MCF 10A (cell line): ENCODE results near the gene MGAT4B. TPM values are rescaled to one million over a fixed set of nuclear protein-coding genes. Genes with fewer than 3 reads are reported as not detected.

Source experiments
- BruUV-seq: library from RNA; stranded (reverse); fragments of 400-500 nt; replicated peaks from 2 replicates; lab custom pipeline; 2021; lab: Mats Ljungman, UMichigan
- CTCF ChIA-PET: fragments of 300-600 bp; sonication (Branson Sonifier 250); formaldehyde crosslinking; extraction: SDS; loops from one replicate; lab custom pipeline; 2021; ENCODE audit warnings: antibody characterized with exemption, inconsistent platforms; lab: Yijun Ruan, JAX
- POLR2A ChIA-PET: fragments of 300-600, 350-650 bp; sonication (Branson Sonifier 250); formaldehyde crosslinking; extraction: SDS; loops from one replicate; lab custom pipeline; 2020; ENCODE audit warnings: antibody characterized with exemption, inconsistent platforms; lab: Yijun Ruan, JAX
- DNase-seq: peaks from one replicate; pipeline ENCODE4 v3.0.0-alpha.2; 2018; ENCODE audit not compliant: unreplicated experiment
- H3K27ac Mint-ChIP-seq: one replicate; pipeline ENCODE4 v1.8.0; 2022; ENCODE audit warnings: mild to moderate bottlenecking, low read depth, mixed read lengths; ENCODE audit not compliant: unreplicated experiment
- H3K27me3 Mint-ChIP-seq: one replicate; pipeline ENCODE4 v1.8.0; 2022; ENCODE audit warnings: mixed read lengths; ENCODE audit not compliant: insufficient read depth, unreplicated experiment
- H3K36me3 Mint-ChIP-seq: one replicate; pipeline ENCODE4 v1.8.0; 2022; ENCODE audit warnings: mild to moderate bottlenecking, moderate library complexity, mixed read lengths; ENCODE audit not compliant: insufficient read depth, unreplicated experiment
- H3K4me1 Mint-ChIP-seq: one replicate; pipeline ENCODE4 v1.8.0; 2022; ENCODE audit warnings: mixed read lengths; ENCODE audit not compliant: insufficient read depth, unreplicated experiment
- H3K4me3 Mint-ChIP-seq: one replicate; pipeline ENCODE4 v1.8.0; 2022; ENCODE audit warnings: mild to moderate bottlenecking, moderate library complexity, mixed read lengths; ENCODE audit not compliant: unreplicated experiment
- H3K9me3 Mint-ChIP-seq: one replicate; pipeline ENCODE4 v1.8.0; 2022; ENCODE audit warnings: mixed read lengths; ENCODE audit not compliant: unreplicated experiment
- intact Hi-C: fragments of 100-400 bp; cut with micrococcal nuclease; formaldehyde crosslinking; loops from 2 replicates; pipeline ENCODE4 v1.14.1; 2022
- total RNA-seq: library from RNA; stranded (reverse); gene quantifications from 2 replicates; pipeline ENCODE4 v1.2.3, GENCODE V29; 2022
- TF ChIP-seq, protein P1 (sequence below): fragments of 200-600 bp; IDR thresholded peaks from one replicate; pipeline ENCODE4 v1.8.0; 2022; ENCODE audit warnings: antibody characterized with exemption, mild to moderate bottlenecking; ENCODE audit not compliant: unreplicated experiment

The MGAT4B gene
- total RNA-seq, 1 experiment from 2014 or later = 153 TPM

DNA sequence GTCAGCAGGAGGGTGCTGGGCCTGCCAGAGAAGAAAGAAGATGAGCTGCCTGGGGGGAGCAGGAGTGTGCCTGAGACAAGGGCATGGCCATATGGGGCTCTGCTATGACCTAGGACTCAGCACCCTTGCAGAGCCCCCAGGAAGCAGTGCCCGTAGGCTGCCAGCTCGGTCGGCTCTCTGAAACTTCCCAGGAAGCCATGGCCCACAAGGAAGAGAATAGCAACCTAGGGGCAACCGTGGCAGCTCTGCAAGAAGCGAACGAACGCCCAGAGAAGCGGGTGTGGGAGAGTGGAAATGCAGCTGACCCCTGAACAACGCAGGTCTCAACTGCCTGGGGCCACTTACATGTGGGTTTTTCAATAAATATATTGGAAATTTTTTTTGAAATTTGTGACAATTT is 23.5 kb downstream of the MGAT4B start:
- TF ChIP-seq, protein P1, sequence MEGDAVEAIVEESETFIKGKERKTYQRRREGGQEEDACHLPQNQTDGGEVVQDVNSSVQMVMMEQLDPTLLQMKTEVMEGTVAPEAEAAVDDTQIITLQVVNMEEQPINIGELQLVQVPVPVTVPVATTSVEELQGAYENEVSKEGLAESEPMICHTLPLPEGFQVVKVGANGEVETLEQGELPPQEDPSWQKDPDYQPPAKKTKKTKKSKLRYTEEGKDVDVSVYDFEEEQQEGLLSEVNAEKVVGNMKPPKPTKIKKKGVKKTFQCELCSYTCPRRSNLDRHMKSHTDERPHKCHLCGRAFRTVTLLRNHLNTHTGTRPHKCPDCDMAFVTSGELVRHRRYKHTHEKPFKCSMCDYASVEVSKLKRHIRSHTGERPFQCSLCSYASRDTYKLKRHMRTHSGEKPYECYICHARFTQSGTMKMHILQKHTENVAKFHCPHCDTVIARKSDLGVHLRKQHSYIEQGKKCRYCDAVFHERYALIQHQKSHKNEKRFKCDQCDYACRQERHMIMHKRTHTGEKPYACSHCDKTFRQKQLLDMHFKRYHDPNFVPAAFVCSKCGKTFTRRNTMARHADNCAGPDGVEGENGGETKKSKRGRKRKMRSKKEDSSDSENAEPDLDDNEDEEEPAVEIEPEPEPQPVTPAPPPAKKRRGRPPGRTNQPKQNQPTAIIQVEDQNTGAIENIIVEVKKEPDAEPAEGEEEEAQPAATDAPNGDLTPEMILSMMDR = no peak
- intact Hi-C loops = no loop called here
- Mint-ChIP-seq H3K27ac (no peak overlapping the region), H3K36me3 (peaks cover 31% of the 10 kb centered on the region), H3K27me3 (no peaks in the 10 kb centered on the region), H3K4me1 (no peaks in the 10 kb centered on the region), H3K4me3 (no peak overlapping the region), H3K9me3 (no peaks in the 10 kb centered on the region)
- BruUV-seq = no TSS peak
- ChIA-PET CTCF (interaction anchor here (0.9 to 3.9 kb wide), 4 partner anchors 12 to 75 kb away, joined by 3 to 14 read pairs (median 8); partner anchors contain the start of gene MRNIP), POLR2A (interaction anchor here (0.7 to 1.2 kb wide), 2 partner anchors 20 to 911 kb away, joined by 3 to 5 read pairs; no protein-coding TSS in a partner anchor)
- DNase-seq = no peak

DNA sequence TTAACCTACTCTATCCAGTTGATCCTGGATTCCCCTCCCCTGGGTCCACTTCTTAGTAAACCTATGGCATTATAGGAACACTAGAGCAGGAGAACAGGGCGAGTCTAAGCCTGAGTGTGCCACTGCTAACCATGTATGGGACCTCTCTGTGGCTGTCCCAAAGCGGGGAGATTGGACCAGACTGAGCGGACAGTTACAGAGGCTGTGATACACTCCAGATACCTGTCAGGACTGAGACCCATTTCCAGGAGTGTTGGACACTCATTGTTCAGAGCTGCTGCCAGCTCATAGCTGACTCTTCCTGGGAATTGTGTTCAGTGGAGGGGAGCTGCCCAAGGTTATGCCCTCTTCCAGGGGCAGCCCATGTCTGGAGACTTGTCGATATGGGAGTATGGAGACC is 24.8 kb downstream of the MGAT4B start:
- no peaks in the 10 kb centered on the region for H3K9me3 Mint-ChIP-seq
- ChIA-PET POLR2A (interaction anchor here (0.7 to 1.7 kb wide), 3 partner anchors 8 to 103 kb away, joined by 3 to 8 read pairs (median 5); no protein-coding TSS in a partner anchor), CTCF (interaction anchor here (1.9 to 3.9 kb wide), 3 partner anchors 11 to 18 kb away, joined by 8 to 14 read pairs (median 12); no protein-coding TSS in a partner anchor)
- no peak overlapping the region for H3K27ac Mint-ChIP-seq
- H3K36me3 Mint-ChIP-seq = peaks cover 44% of the 10 kb centered on the region
- H3K27me3 Mint-ChIP-seq = no peaks in the 10 kb centered on the region
- no peaks in the 10 kb centered on the region for H3K4me1 Mint-ChIP-seq
- BruUV-seq = no TSS peak
- TF ChIP-seq, protein P1 = no peak
- intact Hi-C loops = no loop called here
- H3K4me3 Mint-ChIP-seq = no peak overlapping the region
- DNase-seq = no peak

DNA sequence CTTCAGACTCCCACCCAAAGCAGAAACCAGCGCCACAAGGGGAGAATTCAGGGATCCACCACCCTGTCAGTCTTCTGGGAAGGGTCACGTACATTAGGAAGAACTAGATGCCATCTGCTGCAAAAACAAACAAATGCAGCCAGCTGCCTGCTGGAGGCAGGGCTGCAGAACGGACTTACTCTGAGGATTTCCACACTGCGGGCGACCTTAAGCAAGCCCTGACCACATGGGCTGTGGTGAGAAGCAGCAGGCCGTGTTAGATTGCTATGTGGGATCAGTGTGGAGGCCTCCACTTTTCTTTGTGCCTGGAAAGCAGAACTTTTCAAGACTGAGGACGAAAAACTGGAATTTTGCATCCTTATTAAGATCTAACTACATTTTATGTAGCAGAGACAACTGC is 26.3 kb downstream of the MGAT4B start:
- peaks cover 53% of the 10 kb centered on the region for H3K36me3 Mint-ChIP-seq
- ChIA-PET CTCF (interaction anchor here (0.9 to 3.9 kb wide), 3 partner anchors 9 to 14 kb away, joined by 3 to 14 read pairs (median 4); no protein-coding TSS in a partner anchor), POLR2A (interaction anchor here (1.1 to 1.3 kb wide), 3 partner anchors 11 to 59 kb away, joined by 3 to 6 read pairs (median 3); no protein-coding TSS in a partner anchor)
- no peak for DNase-seq
- H3K4me1 Mint-ChIP-seq = no peaks in the 10 kb centered on the region
- no peaks in the 10 kb centered on the region for H3K27me3 Mint-ChIP-seq
- H3K9me3 Mint-ChIP-seq = no peaks in the 10 kb centered on the region
- TF ChIP-seq, protein P1 = no peak
- H3K27ac Mint-ChIP-seq = no peak overlapping the region
- BruUV-seq = no TSS peak
- no peak overlapping the region for H3K4me3 Mint-ChIP-seq
- intact Hi-C loops = no loop called here

DNA sequence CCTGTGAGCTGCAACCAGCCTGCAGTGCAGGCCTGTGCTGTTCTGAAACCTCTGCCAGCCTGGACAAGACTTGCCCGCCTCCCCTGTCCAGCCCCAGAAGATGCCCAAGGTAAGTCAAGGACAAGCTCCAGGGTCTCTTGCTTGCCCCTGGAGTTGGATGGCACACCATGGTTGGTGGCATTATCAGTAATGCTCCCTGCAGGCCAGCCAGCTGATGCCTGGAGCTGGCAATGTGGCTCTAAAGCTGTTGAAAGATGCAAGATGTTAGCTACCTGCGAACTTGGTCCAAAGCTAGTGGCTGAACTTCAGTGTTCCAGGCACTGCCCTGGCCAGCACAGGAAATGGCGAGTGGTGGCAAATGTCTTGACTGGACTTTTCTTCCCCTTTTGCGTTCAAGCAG is 26.8 kb downstream of the MGAT4B start:
- Mint-ChIP-seq H3K27me3 (no peaks in the 10 kb centered on the region), H3K36me3 (peaks cover 55% of the 10 kb centered on the region), H3K27ac (no peak overlapping the region), H3K4me3 (no peak overlapping the region), H3K4me1 (no peaks in the 10 kb centered on the region), H3K9me3 (no peaks in the 10 kb centered on the region)
- intact Hi-C loops = no loop called here
- TF ChIP-seq, protein P1 = no peak
- POLR2A ChIA-PET = interaction anchor here (0.5 to 1.3 kb wide), 4 partner anchors 16 to 1427 kb away, joined by 3 to 6 read pairs (median 3); no protein-coding TSS in a partner anchor
- no peak for DNase-seq
- CTCF ChIA-PET = interaction anchor here (0.9 to 3.9 kb wide), 4 partner anchors 9 to 16 kb away, joined by 3 to 19 read pairs (median 9); no protein-coding TSS in a partner anchor
- BruUV-seq = no TSS peak
